ENCODE measurements around the gene RAN.
"Not testable (repeated sequence)": the region's sequence is repeated elsewhere in the genome, so short reads cannot be mapped to it uniquely, and the experiment has no call there.

Gene RAN

GRCh38 chr12:130874696-130875095, 2.8 kb downstream of the RAN start:
- Histone ChIP-seq H3K4me1 (ENCODE audit: insufficient read depth, insufficient read length) (no peaks in the 10 kb centered on the region), H3K9ac (ENCODE audit: insufficient read length, low read depth) (no peak overlapping the region), H3K4me3 (ENCODE audit: insufficient read length, low read depth) (no peak overlapping the region)

GRCh38 chr12:130875193-130875592, 3.3 kb downstream of the RAN start:
- no peaks in the 10 kb centered on the region for H3K27me3 ChIP-seq (ENCODE audit: insufficient read depth, insufficient read length)
- H3K9me3 ChIP-seq (ENCODE audit: insufficient read depth, low read length) = no peaks in the 10 kb centered on the region
- no peak for DNase-seq (ENCODE audit: low read depth, low spot score)
- no peak overlapping the region for H3K9ac ChIP-seq (ENCODE audit: insufficient read length, low read depth)
- TF ChIP-seq SUZ12 (IDR thresholded peaks at IDR 0.05; ENCODE audit: extremely low read depth, insufficient read depth, insufficient read length) = no peak
- TF ChIP-seq YY1 (IDR thresholded peaks at IDR 0.05; ENCODE audit: insufficient read depth, insufficient read length) = no peak
- TF ChIP-seq ZNF274 (IDR thresholded peaks at IDR 0.05; ENCODE audit: low read depth, low read length) = no peak
- no peak overlapping the region for H3K4me3 ChIP-seq (ENCODE audit: insufficient read length, low read depth)
- H3K4me1 ChIP-seq (ENCODE audit: insufficient read depth, insufficient read length) = no peaks in the 10 kb centered on the region
- peaks cover 51% of the 10 kb centered on the region for H3K36me3 ChIP-seq (ENCODE audit: insufficient read depth, insufficient read length, low read length)

More at GRCh38 chr12:130874696-130875095, 2.8 kb downstream of the RAN start:
- Histone ChIP-seq H3K27me3 (ENCODE audit: insufficient read depth, insufficient read length) (no peaks in the 10 kb centered on the region), H3K36me3 (ENCODE audit: insufficient read depth, insufficient read length, low read length) (peaks cover 51% of the 10 kb centered on the region), H3K9me3 (ENCODE audit: insufficient read depth, low read length) (no peaks in the 10 kb centered on the region)
- DNase-seq (ENCODE audit: low read depth, low spot score) = no peak
- TF ChIP-seq SUZ12 (IDR thresholded peaks at IDR 0.05; ENCODE audit: extremely low read depth, insufficient read depth, insufficient read length) (no peak), YY1 (IDR thresholded peaks at IDR 0.05; ENCODE audit: insufficient read depth, insufficient read length) (no peak), ZNF274 (IDR thresholded peaks at IDR 0.05; ENCODE audit: low read depth, low read length) (no peak)

- not testable (repeated sequence) for H3K9me3 ChIP-seq (ENCODE audit: insufficient read depth, low read length); H3K27me3 ChIP-seq (ENCODE audit: insufficient read depth, insufficient read length); H3K4me3 ChIP-seq (ENCODE audit: insufficient read length, low read depth); H3K9ac ChIP-seq (ENCODE audit: insufficient read length, low read depth); H3K4me1 ChIP-seq (ENCODE audit: insufficient read depth, insufficient read length); DNase-seq (ENCODE audit: low read depth, low spot score)
- peaks cover 51% of the 10 kb centered on the region for H3K36me3 ChIP-seq (ENCODE audit: insufficient read depth, insufficient read length, low read length)
Observed at GRCh38 chr12:130875708-130876107, 3.8 kb downstream of the RAN start.

GRCh38 chr12:130876297-130876696, 4.4 kb downstream of the RAN start:
- no peaks in the 10 kb centered on the region for H3K9me3 ChIP-seq (ENCODE audit: insufficient read depth, low read length)
- no peak for DNase-seq (ENCODE audit: low read depth, low spot score)
- H3K4me1 ChIP-seq (ENCODE audit: insufficient read depth, insufficient read length) = no peaks in the 10 kb centered on the region
- H3K36me3 ChIP-seq (ENCODE audit: insufficient read depth, insufficient read length, low read length) = peaks cover 51% of the 10 kb centered on the region
- H3K4me3 ChIP-seq (ENCODE audit: insufficient read length, low read depth) = no peak overlapping the region
- H3K9ac ChIP-seq (ENCODE audit: insufficient read length, low read depth) = no peak overlapping the region
- no peaks in the 10 kb centered on the region for H3K27me3 ChIP-seq (ENCODE audit: insufficient read depth, insufficient read length)
- TF ChIP-seq YY1 (IDR thresholded peaks at IDR 0.05; ENCODE audit: insufficient read depth, insufficient read length) = no peak
- no peak for TF ChIP-seq SUZ12 (IDR thresholded peaks at IDR 0.05; ENCODE audit: extremely low read depth, insufficient read depth, insufficient read length)
- TF ChIP-seq ZNF274 (IDR thresholded peaks at IDR 0.05; ENCODE audit: low read depth, low read length) = no peak

GRCh38 chr12:130876758-130877157, 4.9 kb downstream of the RAN start:
- Histone ChIP-seq H3K9ac (ENCODE audit: insufficient read length, low read depth) (no peak overlapping the region), H3K27me3 (ENCODE audit: insufficient read depth, insufficient read length) (no peaks in the 10 kb centered on the region), H3K4me1 (ENCODE audit: insufficient read depth, insufficient read length) (no peaks in the 10 kb centered on the region), H3K9me3 (ENCODE audit: insufficient read depth, low read length) (no peaks in the 10 kb centered on the region), H3K4me3 (ENCODE audit: insufficient read length, low read depth) (no peak overlapping the region), H3K36me3 (ENCODE audit: insufficient read depth, insufficient read length, low read length) (peaks cover 51% of the 10 kb centered on the region)
- no peak for TF ChIP-seq SUZ12 (IDR thresholded peaks at IDR 0.05; ENCODE audit: extremely low read depth, insufficient read depth, insufficient read length)
- TF ChIP-seq ZNF274 (IDR thresholded peaks at IDR 0.05; ENCODE audit: low read depth, low read length) = no peak
- no peak for TF ChIP-seq YY1 (IDR thresholded peaks at IDR 0.05; ENCODE audit: insufficient read depth, insufficient read length)
- no peak for DNase-seq (ENCODE audit: low read depth, low spot score)

- Histone ChIP-seq H3K9ac (ENCODE audit: insufficient read length, low read depth) (no peak overlapping the region), H3K9me3 (ENCODE audit: insufficient read depth, low read length) (no peaks in the 10 kb centered on the region), H3K4me3 (ENCODE audit: insufficient read length, low read depth) (no peak overlapping the region), H3K27me3 (ENCODE audit: insufficient read depth, insufficient read length) (no peaks in the 10 kb centered on the region), H3K36me3 (ENCODE audit: insufficient read depth, insufficient read length, low read length) (peaks cover 51% of the 10 kb centered on the region), H3K4me1 (ENCODE audit: insufficient read depth, insufficient read length) (no peaks in the 10 kb centered on the region)
- TF ChIP-seq YY1 (IDR thresholded peaks at IDR 0.05; ENCODE audit: insufficient read depth, insufficient read length) = no peak
- TF ChIP-seq ZNF274 (IDR thresholded peaks at IDR 0.05; ENCODE audit: low read depth, low read length) = no peak
- no peak for DNase-seq (ENCODE audit: low read depth, low spot score)
Observed at GRCh38 chr12:130877333-130877732, 5.5 kb downstream of the RAN start.

- H3K4me3 ChIP-seq (ENCODE audit: insufficient read length, low read depth) = no peak overlapping the region
- TF ChIP-seq YY1 (IDR thresholded peaks at IDR 0.05; ENCODE audit: insufficient read depth, insufficient read length) (no peak), SUZ12 (IDR thresholded peaks at IDR 0.05; ENCODE audit: extremely low read depth, insufficient read depth, insufficient read length) (no peak), ZNF274 (IDR thresholded peaks at IDR 0.05; ENCODE audit: low read depth, low read length) (no peak)
- H3K9me3 ChIP-seq (ENCODE audit: insufficient read depth, low read length) = no peaks in the 10 kb centered on the region
- H3K27me3 ChIP-seq (ENCODE audit: insufficient read depth, insufficient read length) = no peaks in the 10 kb centered on the region
- no peak for DNase-seq (ENCODE audit: low read depth, low spot score)
- no peak overlapping the region for H3K9ac ChIP-seq (ENCODE audit: insufficient read length, low read depth)
- H3K36me3 ChIP-seq (ENCODE audit: insufficient read depth, insufficient read length, low read length) = peaks cover 39% of the 10 kb centered on the region
- H3K4me1 ChIP-seq (ENCODE audit: insufficient read depth, insufficient read length) = no peaks in the 10 kb centered on the region
Observed at GRCh38 chr12:130878193-130879185, 6.6 kb downstream of the RAN start.
